Thoracic aorta (tissue), 2 donors: ENCODE measurements around the gene MIPEP. TPM values are rescaled to one million over a fixed set of nuclear protein-coding genes. Genes with fewer than 3 reads are reported as not detected.

Source experiments
- ATAC-seq: fragments of 150-250 bp; one replicate; pipeline ENCODE4 v1.8.0; 2017; ENCODE audit warnings: low read depth; ENCODE audit not compliant: insufficient number of reproducible peaks, low FRiP score
- DNase-seq: peaks from one replicate; pipeline ENCODE4 v3.0.0-alpha.2; 2020; ENCODE audit warnings: low spot score
- H3K27ac ChIP-seq, 2 donors: fragments of 200-600 bp; sonication (generic); 1 replicate in 1 of 2; 2 replicates in 1 of 2; pipeline ENCODE4 v1.5.1; 2016; ENCODE audit warnings: mild to moderate bottlenecking in 2 of 2, moderate library complexity in 2 of 2
- H3K27me3 ChIP-seq: fragments of 200-600 bp; sonication (generic); replicated peaks from 2 replicates; pipeline ENCODE4 v1.6.0; 2016; ENCODE audit warnings: mild to moderate bottlenecking; ENCODE audit not compliant: insufficient read depth
- H3K36me3 ChIP-seq: fragments of 200-600 bp; sonication (generic); one replicate; pipeline ENCODE4 v1.5.1; 2016
- H3K4me1 ChIP-seq, 2 donors: fragments of 200-600 bp; sonication (generic); 1 replicate in 1 of 2; 2 replicates in 1 of 2; pipeline versions ENCODE4 v1.5.1 to v1.6.0; 2016; ENCODE audit warnings: low read depth in 2 of 2, mild to moderate bottlenecking in 1 of 2; ENCODE audit not compliant: control insufficient read depth in 1 of 2
- H3K4me3 ChIP-seq: fragments of 200-600 bp; sonication (generic); 2 replicates; pipeline ENCODE4 v1.5.1; 2016; ENCODE audit warnings: mild to moderate bottlenecking
- H3K9me3 ChIP-seq: fragments of 200-600 bp; sonication (generic); 2 replicates; pipeline ENCODE4 v1.5.1; 2016
- CTCF ChIP-seq: fragments of 200-600 bp; sonication (generic); IDR thresholded peaks from one replicate; pipeline ENCODE4 v1.5.1; 2019; ENCODE audit warnings: antibody characterized with exemption
- total RNA-seq, 2 donors: library from RNA; depleted of rRNA; stranded (reverse); fragments of >200 nt; gene quantifications; one replicate each; pipeline versions ENCODE4 v1.1.0 to v1.2.3, GENCODE V29; 2016

Gene MIPEP
- total RNA-seq, 2 donors from 2014 or later = 11.6 to 12.0 TPM

DNA sequence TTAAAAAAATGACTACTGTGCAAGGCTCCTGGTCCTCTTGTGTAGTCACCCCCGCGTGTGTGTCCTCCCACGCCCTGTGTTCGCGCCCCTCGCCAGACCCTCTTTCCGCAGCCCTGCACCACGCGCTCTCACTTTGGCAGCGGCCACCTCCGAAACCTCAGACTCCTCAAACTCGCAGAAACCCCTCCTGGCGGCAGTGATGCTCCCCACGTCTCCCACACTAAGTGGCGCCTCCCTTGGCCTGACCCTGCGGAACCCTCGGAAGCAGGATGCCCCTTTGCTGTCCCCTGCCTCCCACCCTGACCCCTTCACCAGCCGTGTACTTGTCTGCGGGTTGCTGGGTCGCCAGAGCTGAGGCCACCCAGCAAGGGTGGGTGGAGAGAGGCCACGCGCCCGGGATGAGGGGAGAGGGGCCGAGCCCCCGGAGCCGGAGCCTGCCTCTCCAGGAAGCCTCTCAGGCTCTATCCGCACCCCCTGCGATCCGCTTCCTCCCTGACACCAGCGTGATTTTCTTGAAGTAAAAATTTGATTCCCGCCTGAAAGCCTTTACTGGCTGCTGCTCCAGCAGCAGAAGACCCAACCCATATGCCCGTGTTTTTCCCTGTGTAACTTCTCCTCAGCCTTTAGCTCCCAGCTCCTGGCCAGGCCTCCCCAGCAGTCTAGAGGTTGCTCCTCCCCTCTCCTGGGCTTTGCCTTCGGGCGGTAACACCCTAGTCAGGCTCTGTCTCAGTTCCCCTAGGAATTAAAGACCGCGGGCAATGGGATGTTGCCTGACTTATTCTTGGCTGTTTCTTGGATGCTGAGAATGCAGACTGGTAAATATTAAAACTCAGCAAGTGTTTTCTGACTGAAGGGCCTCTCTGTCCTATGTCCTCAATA is 55.2 kb downstream of the MIPEP start:
- no peak for DNase-seq
- no peaks in the 10 kb centered on the region for H3K27me3 ChIP-seq
- no peak for TF ChIP-seq CTCF
- no peaks in the 10 kb centered on the region for H3K9me3 ChIP-seq
- H3K36me3 ChIP-seq = no peaks in the 10 kb centered on the region
- H3K4me1 ChIP-seq = no peaks in the 10 kb centered on the region
- H3K27ac ChIP-seq = no peak overlapping the region
- ATAC-seq = no peak
- H3K4me3 ChIP-seq = no peak overlapping the region

DNA sequence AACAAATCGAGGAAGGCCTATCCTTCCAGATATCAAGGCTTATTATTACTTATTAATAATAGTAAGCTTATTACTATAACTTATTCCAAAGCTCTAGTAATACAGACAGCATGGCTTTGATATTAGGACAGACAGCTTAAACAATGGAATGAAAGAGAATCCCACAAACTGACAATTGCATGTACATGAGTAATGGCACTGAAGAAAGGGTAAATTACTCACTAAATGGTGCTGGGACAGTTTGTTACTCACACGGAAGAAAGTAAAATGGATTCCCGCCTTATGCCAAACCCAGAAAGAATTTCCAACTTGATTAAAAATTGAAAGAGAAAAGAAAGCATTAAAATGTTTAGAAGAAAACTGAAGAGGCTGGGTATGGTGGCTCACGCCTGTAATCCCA is 60.3 kb downstream of the MIPEP start:
- Histone ChIP-seq H3K36me3 (no peaks in the 10 kb centered on the region), H3K4me1 (no peaks in the 10 kb centered on the region), H3K4me3 (no peak overlapping the region), H3K9me3 (no peaks in the 10 kb centered on the region), H3K27ac (no peak overlapping the region), H3K27me3 (no peaks in the 10 kb centered on the region)
- TF ChIP-seq CTCF = no peak
- DNase-seq = no peak
- no peak for ATAC-seq

DNA sequence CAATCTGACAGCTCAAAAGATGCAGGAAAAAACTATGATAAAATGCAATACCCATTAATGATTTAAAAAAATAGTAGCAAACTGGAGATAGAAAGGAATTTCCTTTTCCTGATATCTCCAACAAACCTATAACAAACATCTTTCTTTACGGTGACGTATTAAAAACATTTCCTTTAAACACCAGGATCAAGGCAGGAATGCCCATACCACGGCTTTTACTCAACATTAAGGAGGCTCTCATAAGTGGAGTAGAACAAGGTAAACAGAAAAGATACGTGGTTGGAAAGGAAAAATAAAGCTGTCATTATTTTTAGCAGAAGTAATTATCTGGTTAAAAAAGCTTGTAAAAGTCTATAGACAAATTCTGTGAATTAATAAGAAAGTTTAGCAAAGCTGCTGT is 61.1 kb downstream of the MIPEP start:
- ATAC-seq = no peak
- Histone ChIP-seq H3K27ac (no peak overlapping the region), H3K4me1 (no peaks in the 10 kb centered on the region), H3K36me3 (no peaks in the 10 kb centered on the region), H3K4me3 (no peak overlapping the region), H3K9me3 (no peaks in the 10 kb centered on the region), H3K27me3 (no peaks in the 10 kb centered on the region)
- no peak for TF ChIP-seq CTCF
- no peak for DNase-seq

DNA sequence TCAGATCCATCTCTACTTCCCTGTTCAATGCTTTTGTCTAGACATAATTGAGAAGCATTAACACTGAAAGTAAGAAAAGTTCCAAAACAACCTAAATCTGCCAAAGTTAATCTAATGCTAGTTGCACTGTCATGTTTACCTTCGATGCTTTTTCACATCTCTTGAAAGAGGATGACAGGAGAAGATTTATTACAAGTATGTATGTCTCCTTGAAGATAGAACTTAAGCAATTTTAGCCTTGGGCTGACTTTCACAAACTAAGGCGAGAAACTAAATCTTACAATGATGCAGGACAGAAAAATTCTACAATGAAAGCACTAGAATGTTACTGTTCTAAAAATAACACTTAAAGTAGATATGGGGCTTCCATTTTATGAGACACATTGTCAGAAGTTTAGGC is 64.0 kb downstream of the MIPEP start:
- no peak for TF ChIP-seq CTCF
- H3K9me3 ChIP-seq = no peaks in the 10 kb centered on the region
- DNase-seq (no peak), ATAC-seq (no peak)
- no peaks in the 10 kb centered on the region for H3K4me1 ChIP-seq
- no peaks in the 10 kb centered on the region for H3K36me3 ChIP-seq
- no peak overlapping the region for H3K27ac ChIP-seq
- no peaks in the 10 kb centered on the region for H3K27me3 ChIP-seq
- H3K4me3 ChIP-seq = no peak overlapping the region

GRCh38 chr13:23824371-23824770 is 64.8 kb downstream of the MIPEP start:
- no peak for ATAC-seq
- no peaks in the 10 kb centered on the region for H3K9me3 ChIP-seq

More at GRCh38 chr13:23824371-23824770, 64.8 kb downstream of the MIPEP start:
- no peak for DNase-seq
- H3K4me3 ChIP-seq = no peak overlapping the region
- H3K27ac ChIP-seq = no peak overlapping the region
- H3K4me1 ChIP-seq = no peaks in the 10 kb centered on the region
- H3K27me3 ChIP-seq = no peaks in the 10 kb centered on the region
- no peak for TF ChIP-seq CTCF
- H3K36me3 ChIP-seq = no peaks in the 10 kb centered on the region
